Erythroblast (primary cell): ENCODE measurements around the gene NOTCH2.
"Not testable (repeated sequence)": the region's sequence is repeated elsewhere in the genome, so short reads cannot be mapped to it uniquely, and the experiment has no call there.

Experiments
- GATA1 ChIP-seq: IDR thresholded peaks from 2 replicates; pipeline ENCODE4 v1.6.1; 2011; ENCODE audit warnings: low read depth, mild to moderate bottlenecking, control low read depth, low read length, moderate library complexity
- POLR2A ChIP-seq: IDR thresholded peaks from 2 replicates; pipeline ENCODE4 v1.6.1; 2011; ENCODE audit warnings: mild to moderate bottlenecking, low read length

DNA sequence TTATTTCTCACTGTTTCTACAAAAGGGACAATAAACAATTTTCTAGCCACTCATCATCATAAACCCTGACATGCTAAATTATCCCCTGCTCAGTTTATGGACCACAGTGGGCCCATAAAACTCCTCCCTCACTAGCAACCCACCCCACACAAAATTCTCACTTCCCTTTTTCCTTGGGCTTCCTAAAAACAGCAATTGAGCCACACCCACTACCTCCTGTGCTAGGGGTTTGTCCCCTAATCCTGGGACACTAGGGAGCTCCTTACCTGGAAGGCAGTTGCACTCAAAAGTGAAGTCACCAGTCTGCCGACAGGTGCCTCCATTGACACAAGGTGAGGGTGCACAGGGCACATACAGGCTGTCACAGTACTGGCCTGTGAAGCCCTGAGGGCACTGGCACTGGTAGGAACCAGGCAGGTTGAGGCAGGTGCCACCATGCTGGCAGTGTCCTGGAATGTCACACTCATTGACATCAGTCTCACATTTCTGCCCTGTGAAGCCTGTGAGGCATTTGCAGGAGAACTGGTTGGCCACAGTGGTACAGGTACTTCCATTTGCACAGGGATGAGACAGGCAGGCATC lies 72.6 kb downstream of the NOTCH2 start:
- TF ChIP-seq POLR2A, GATA1: not testable (repeated sequence)
